Karpas-422 (cell line): ENCODE measurements around the gene PTN. TPM values are rescaled to one million over a fixed set of nuclear protein-coding genes. Genes with fewer than 3 reads are reported as not detected.
A peak's percentile ranks its signal among the peaks of the same experiment; 100 is the strongest.
"Not testable (repeated sequence)": the region's sequence is repeated elsewhere in the genome, so short reads cannot be mapped to it uniquely, and the experiment has no call there.

Source experiments
- DNase-seq: peaks from one replicate; pipeline ENCODE4 v3.0.0-alpha.2; 2015
- H2AFZ ChIP-seq: fragments of 200-600 bp; sonication (generic); 2 replicates; pipeline ENCODE4 v1.6.1; 2014; ENCODE audit warnings: antibody characterized with exemption, low read length, mixed read lengths
- H3K27ac ChIP-seq: fragments of 200-600 bp; sonication (generic); 2 replicates; pipeline ENCODE4 v1.5.1; 2014; ENCODE audit warnings: mild to moderate bottlenecking, low read length, moderate library complexity
- H3K27me3 ChIP-seq: fragments of 200-600 bp; sonication (generic); 2 replicates; pipeline ENCODE4 v1.6.1; 2014; ENCODE audit warnings: low read length, mixed read lengths
- H3K36me3 ChIP-seq: fragments of 200-600 bp; sonication (generic); 2 replicates; pipeline ENCODE4 v1.6.1; 2014; ENCODE audit warnings: low read length, mixed read lengths; ENCODE audit not compliant: insufficient read depth
- H3K4me1 ChIP-seq: fragments of 200-600 bp; sonication (generic); 2 replicates; pipeline ENCODE4 v1.6.1; 2014; ENCODE audit warnings: mild to moderate bottlenecking, low read length, mixed read lengths
- H3K4me2 ChIP-seq: fragments of 200-600 bp; sonication (generic); 2 replicates; pipeline ENCODE4 v1.6.1; 2014; ENCODE audit warnings: low read length, low read depth, mild to moderate bottlenecking; ENCODE audit not compliant: poor library complexity, severe bottlenecking
- H3K4me3 ChIP-seq: fragments of 200-600 bp; sonication (generic); 2 replicates; pipeline ENCODE4 v1.5.1; 2014; ENCODE audit warnings: mild to moderate bottlenecking, antibody characterized with exemption, low read length, mixed read lengths
- H3K79me2 ChIP-seq: fragments of 200-600 bp; sonication (generic); 2 replicates; pipeline ENCODE4 v1.6.1; 2014; ENCODE audit warnings: mild to moderate bottlenecking, low read length, mixed read lengths
- H3K9ac ChIP-seq: fragments of 200-600 bp; sonication (generic); 2 replicates; pipeline ENCODE4 v1.6.0; 2014; ENCODE audit warnings: low read length
- H3K9me2 ChIP-seq: fragments of 200-600 bp; sonication (generic), shearing (Covaris generic); replicated peaks from 2 replicates; pipeline ENCODE4 v1.6.0; 2014; ENCODE audit warnings: mild to moderate bottlenecking, low read length, moderate library complexity; ENCODE audit not compliant: insufficient read depth
- H3K9me3 ChIP-seq: fragments of 300-700, 200-600 bp; sonication (generic); 2 replicates; pipeline ENCODE4 v1.6.1; 2014; ENCODE audit warnings: low read length, mixed read lengths
- H4K20me1 ChIP-seq: fragments of 200-600 bp; sonication (generic); 2 replicates; pipeline ENCODE4 v1.6.1; 2014; ENCODE audit warnings: mild to moderate bottlenecking, antibody characterized with exemption, low read length, low read depth; ENCODE audit not compliant: insufficient read depth
- small RNA-seq: library from RNA; depleted of rRNA; stranded (forward); fragments of <200 nt; gene quantifications from one replicate; pipeline ENCODE3, GENCODE V24; 2014
- total RNA-seq: library from RNA; depleted of rRNA; stranded (reverse); fragments of >200 nt; shearing (Covaris generic); gene quantifications from 2 replicates; pipeline ENCODE4 v1.2.3, GENCODE V29; 2014; ENCODE audit warnings: low replicate concordance

PTN gene
- total RNA-seq, 1 experiment from 2014 or later, result not detected

DNA sequence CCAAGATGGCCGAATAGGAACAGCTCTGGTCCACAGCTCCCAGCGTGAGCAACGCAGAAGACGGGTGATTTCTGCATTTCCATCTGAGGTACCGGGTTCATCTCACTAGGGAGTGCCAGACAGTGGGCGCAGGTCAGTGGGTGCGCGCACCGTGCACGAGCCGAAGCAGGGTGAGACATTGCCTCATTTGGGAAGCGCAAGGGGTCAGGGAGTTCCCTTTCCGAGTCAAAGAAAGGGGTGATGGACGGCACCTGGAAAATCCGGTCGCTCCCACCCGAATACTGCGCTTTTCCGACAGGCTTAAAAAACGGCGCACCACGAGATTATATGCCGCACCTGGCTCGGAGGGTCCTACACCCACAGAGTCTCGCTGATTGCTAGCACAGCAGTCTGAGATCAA lies 161.9 kb downstream of the PTN start:
- H3K79me2 ChIP-seq, H3K4me3 ChIP-seq, H4K20me1 ChIP-seq, H3K36me3 ChIP-seq, H3K9ac ChIP-seq, H3K27ac ChIP-seq, H2AFZ ChIP-seq, H3K27me3 ChIP-seq, H3K9me3 ChIP-seq, H3K4me2 ChIP-seq, H3K9me2 ChIP-seq, H3K4me1 ChIP-seq, DNase-seq: not testable (repeated sequence)

Small RNA genes within 50 kb of the gene (small RNA-seq; reads per million reads assigned to genes)
- gene RF00136, result 0.67 reads per million, percentile 18 among the genes with 10 or more reads in this experiment
